ENCODE results near the gene GTPBP6. TPM values are rescaled to one million over a fixed set of nuclear protein-coding genes. Genes with fewer than 3 reads are reported as not detected.

The GTPBP6 gene
- total and polyA plus RNA-seq, 8 donors, result 20.3 to 57.8 (median 32.1) TPM

DNA sequence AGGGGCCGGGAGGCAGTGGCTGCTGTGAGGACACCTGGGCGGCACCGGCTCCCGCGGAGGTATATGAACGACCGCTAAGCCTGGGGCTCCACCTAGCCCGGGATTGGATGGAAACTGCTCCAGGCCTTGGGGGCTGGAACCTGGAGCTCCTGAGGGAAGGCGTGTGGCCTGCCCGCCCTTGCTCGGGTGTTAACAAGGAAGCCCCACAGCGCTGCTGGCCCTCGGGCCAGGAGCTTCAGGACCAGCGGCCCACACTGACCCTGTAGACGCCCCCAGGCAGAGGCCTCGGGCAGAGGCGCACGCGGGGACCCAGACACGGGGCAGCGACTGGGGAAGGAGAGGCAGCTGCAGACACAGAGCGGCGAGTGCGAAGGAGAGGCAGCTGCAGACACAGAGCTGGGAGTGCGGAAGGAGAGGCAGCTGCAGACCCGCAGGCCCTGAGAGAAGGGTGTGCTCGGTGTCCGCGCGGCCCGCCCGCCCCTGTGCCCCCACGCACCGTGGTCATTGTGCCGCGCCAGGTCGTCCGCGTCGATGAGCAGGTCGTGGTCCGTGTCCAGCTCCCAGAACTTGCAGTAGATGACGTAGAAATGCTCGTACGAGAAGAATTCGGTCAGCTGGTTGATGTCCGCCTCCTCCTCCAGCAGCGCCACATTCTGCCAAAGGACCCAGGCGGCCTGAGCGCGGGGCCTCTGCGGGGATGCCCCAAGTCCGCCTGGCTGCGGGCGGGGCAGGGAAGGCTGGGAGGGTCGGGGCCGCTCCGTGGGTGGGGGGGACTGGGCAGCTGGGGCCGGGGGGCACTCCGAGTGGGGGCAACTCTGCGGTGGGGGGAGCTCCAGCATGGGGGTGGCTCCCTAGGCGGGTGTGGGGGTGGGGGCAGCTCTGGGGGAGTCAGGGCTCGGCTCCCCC, 26.7 kb upstream of the GTPBP6 start:
- no peaks in the 10 kb centered on the region for H3K27me3 ChIP-seq
- no peaks in the 10 kb centered on the region for H3K4me1 ChIP-seq
- H3K9me3 ChIP-seq, result no peaks in the 10 kb centered on the region
- DNase-seq (peak in 2 of 6 donors; percentile 36 to 56), ATAC-seq (no peak), FAIRE-seq (no peak)
- H3K36me3 ChIP-seq, result no peaks in the 10 kb centered on the region
- intact Hi-C loops (cut with DNase I), result no loop called here
- H3K4me3 ChIP-seq, result no peak overlapping the region
- WGBS, 2 donors, result 94% methylated on average over 52 to 63 of the region's 63 CpGs
- no peak overlapping the region for H3K27ac ChIP-seq
- TF ChIP-seq, protein P1, sequence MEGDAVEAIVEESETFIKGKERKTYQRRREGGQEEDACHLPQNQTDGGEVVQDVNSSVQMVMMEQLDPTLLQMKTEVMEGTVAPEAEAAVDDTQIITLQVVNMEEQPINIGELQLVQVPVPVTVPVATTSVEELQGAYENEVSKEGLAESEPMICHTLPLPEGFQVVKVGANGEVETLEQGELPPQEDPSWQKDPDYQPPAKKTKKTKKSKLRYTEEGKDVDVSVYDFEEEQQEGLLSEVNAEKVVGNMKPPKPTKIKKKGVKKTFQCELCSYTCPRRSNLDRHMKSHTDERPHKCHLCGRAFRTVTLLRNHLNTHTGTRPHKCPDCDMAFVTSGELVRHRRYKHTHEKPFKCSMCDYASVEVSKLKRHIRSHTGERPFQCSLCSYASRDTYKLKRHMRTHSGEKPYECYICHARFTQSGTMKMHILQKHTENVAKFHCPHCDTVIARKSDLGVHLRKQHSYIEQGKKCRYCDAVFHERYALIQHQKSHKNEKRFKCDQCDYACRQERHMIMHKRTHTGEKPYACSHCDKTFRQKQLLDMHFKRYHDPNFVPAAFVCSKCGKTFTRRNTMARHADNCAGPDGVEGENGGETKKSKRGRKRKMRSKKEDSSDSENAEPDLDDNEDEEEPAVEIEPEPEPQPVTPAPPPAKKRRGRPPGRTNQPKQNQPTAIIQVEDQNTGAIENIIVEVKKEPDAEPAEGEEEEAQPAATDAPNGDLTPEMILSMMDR (IDR thresholded peaks at IDR 0.05), result no peak

DNA sequence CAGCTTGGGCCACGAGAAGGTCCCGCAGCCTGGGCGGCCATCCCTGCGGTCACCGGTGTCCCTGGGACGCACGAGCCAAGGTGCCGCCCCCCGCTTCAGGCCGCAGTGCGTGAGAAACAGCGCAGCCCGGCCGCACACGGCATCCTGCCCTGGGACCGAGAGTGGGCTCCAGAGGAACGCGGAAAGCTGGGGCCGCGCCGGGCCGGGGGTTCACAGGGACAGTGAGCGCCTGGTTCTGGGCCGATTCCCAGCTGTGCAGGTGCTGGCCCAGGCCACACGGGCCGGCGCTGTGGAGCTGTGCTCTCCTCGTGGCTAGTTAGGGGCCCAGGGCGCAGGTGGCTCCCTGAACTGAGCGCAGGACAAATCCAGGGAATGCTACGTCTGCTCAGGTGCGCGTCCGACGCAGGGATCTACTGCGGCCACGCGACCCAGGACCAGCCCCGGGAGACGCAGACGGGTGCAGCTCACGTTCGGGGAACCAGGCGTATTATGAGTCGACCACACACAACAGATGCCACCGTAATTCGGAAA, 25.8 kb upstream of the GTPBP6 start:
- H3K27me3 ChIP-seq, result no peaks in the 10 kb centered on the region
- 97 to 98% methylated on average over 47 of the region's 47 CpGs for WGBS, 2 donors
- no peaks in the 10 kb centered on the region for H3K36me3 ChIP-seq
- ATAC-seq, result no peak
- TF ChIP-seq, protein P1 (IDR thresholded peaks at IDR 0.05), result no peak
- H3K9me3 ChIP-seq, result no peaks in the 10 kb centered on the region
- DNase-seq, result peak in 2 of 6 donors; percentile 46 to 59
- intact Hi-C loops (cut with DNase I), result no loop called here
- no peak for FAIRE-seq
- no peaks in the 10 kb centered on the region for H3K4me1 ChIP-seq
- H3K4me3 ChIP-seq, result no peak overlapping the region
- no peak overlapping the region for H3K27ac ChIP-seq

DNA sequence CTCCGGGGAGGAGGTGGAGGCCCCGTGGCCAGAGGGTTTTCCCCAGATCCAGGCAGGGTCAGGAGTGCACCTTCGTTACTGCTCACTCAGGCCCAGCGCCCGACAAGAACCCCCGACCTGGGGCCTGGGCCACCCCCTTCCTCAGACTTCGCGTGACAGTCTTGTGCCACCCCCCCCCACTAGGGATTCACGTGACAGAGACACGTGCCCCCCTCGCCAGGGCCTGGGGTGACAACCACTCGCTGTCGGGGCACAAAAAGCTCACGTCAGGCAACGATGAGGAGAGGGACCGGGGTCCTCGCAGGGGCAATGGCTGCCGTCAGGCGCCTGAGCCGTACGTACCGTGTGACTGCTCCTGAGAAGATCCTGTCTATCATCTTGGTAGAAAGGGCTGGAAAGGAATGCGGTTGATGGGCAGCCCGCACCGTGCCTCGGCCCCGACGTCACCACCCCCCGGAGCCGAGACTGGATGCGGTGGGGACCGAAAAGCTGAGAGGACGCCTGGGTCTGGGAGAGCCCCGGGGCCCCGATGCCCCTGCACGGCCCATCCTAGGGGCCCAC, 23.0 kb upstream of the GTPBP6 start:
- no peak overlapping the region for H3K27ac ChIP-seq
- H3K27me3 ChIP-seq, result no peaks in the 10 kb centered on the region
- H3K9me3 ChIP-seq, result no peaks in the 10 kb centered on the region
- intact Hi-C loops (cut with DNase I), result no loop called here
- FAIRE-seq (no peak), ATAC-seq (no peak), DNase-seq (peak in 2 of 6 donors; percentile 44 to 59)
- TF ChIP-seq, protein P1 (IDR thresholded peaks at IDR 0.05), result no peak
- no peaks in the 10 kb centered on the region for H3K36me3 ChIP-seq
- no peaks in the 10 kb centered on the region for H3K4me1 ChIP-seq
- WGBS, 2 donors, result 94 to 95% methylated on average over 34 to 36 of the region's 36 CpGs
- no peak overlapping the region for H3K4me3 ChIP-seq

DNA sequence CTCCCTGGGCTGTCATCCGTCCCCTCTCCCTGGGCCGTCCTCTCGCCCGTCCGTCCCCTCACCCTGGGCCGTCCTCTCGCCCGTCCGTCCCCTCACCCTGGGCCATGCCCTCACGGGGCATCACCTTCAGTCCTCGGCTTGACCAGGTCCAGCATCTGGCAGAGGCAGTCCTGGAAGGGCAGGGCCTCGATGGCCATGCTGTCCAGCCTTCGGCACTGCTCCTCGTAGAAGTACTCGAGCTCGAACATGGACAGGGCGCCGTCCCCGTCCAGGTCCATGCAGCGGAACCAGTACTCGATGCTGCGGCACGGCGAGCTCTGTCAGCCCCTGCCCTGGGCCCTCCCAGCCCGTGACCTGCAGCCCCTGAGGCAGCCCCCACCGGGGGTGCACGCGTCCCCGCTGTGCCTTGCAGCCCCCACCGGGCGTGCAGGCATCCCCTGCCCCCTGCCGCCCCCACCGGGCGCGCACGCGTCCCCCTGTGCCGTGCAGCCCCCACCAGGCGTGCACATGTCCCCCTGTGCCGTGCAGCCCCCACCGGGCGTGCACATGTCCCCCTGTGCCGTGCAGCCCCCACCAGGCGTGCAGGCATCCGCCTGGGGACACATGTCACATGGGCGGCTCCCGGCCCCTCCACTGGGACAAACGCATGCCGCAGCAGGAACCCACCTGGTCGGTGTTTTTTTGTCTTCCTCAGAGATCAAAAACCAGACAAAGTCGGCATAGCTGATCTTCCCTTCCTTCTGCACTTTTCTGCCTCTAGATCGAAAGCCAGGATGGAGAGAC, 22.2 kb upstream of the GTPBP6 start:
- DNase-seq (peak in 2 of 6 donors; percentile 50 to 77), FAIRE-seq (no peak), ATAC-seq (no peak)
- TF ChIP-seq, protein P1 (IDR thresholded peaks at IDR 0.05), result no peak
- Histone ChIP-seq H3K4me1 (no peaks in the 10 kb centered on the region), H3K9me3 (no peaks in the 10 kb centered on the region), H3K36me3 (no peaks in the 10 kb centered on the region), H3K4me3 (no peak overlapping the region), H3K27me3 (no peaks in the 10 kb centered on the region), H3K27ac (no peak overlapping the region)
- intact Hi-C loops (cut with DNase I), result no loop called here
- 90 to 93% methylated on average over 50 to 52 of the region's 52 CpGs for WGBS, 2 donors

Measured in pancreas (tissue), 10 donors.